Suprapubic skin (tissue), 4 donors: ENCODE measurements around the gene DPY19L3. TPM values are rescaled to one million over a fixed set of nuclear protein-coding genes. Genes with fewer than 3 reads are reported as not detected.

Experiments
- DNase-seq, 2 donors: peaks; one replicate each; pipeline ENCODE4 v3.0.0-alpha.2; 2019; ENCODE audit warnings: low spot score in 2 of 2
- H3K27ac ChIP-seq: fragments of 200-600 bp; sonication (generic); one replicate; pipeline ENCODE4 v1.5.1; 2019
- H3K27me3 ChIP-seq: fragments of 200-600 bp; sonication (generic); one replicate; pipeline ENCODE4 v1.5.1; 2019
- H3K36me3 ChIP-seq: fragments of 200-600 bp; sonication (generic); one replicate; pipeline ENCODE4 v1.5.1; 2019
- H3K4me1 ChIP-seq: fragments of 200-600 bp; sonication (generic); one replicate; pipeline ENCODE4 v1.5.1; 2019
- H3K4me3 ChIP-seq: fragments of 200-600 bp; sonication (generic); one replicate; pipeline ENCODE4 v1.5.1; 2019; ENCODE audit warnings: mild to moderate bottlenecking
- H3K9me3 ChIP-seq: fragments of 200-600 bp; sonication (generic); one replicate; pipeline ENCODE4 v1.5.1; 2019
- EP300 ChIP-seq: sonication (generic); formaldehyde crosslinking; IDR thresholded peaks from one replicate; pipeline ENCODE4 v1.6.1; 2017; ENCODE audit warnings: antibody characterized with exemption
- POLR2A ChIP-seq, 2 donors: fragments of 450-650 bp; IDR thresholded peaks; one replicate each; pipeline ENCODE4 v1.6.1; 2017; ENCODE audit warnings: antibody characterized with exemption in 2 of 2, mild to moderate bottlenecking in 2 of 2, moderate library complexity in 2 of 2
- POLR2AphosphoS5 ChIP-seq, 3 donors: sonication (generic); formaldehyde crosslinking; IDR thresholded peaks; one replicate each; pipeline ENCODE4 v1.6.1; 2017; ENCODE audit warnings: antibody characterized with exemption in 3 of 3
- WGBS: methylation state at CpG from one replicate; pipeline ENCODE4 v1.1.5; 2018; 5-methylcytosine and 5-hydroxymethylcytosine counted together
- total RNA-seq, 4 donors: library from RNA; depleted of rRNA; stranded (reverse); fragments of >200 nt; gene quantifications; one replicate each; pipeline ENCODE4 v1.1.0, GENCODE V29; 2016
- TF ChIP-seq, protein P1 (sequence below), 2 donors: fragments of 200-600 bp in 1 of 2; fragments of 450-650 bp in 1 of 2; sonication (generic) in 1 of 2; IDR thresholded peaks; one replicate each; pipeline ENCODE4 v1.5.1; 2016 to 2019; ENCODE audit warnings: antibody characterized with exemption in 2 of 2, mild to moderate bottlenecking in 1 of 2, moderate library complexity in 1 of 2

DPY19L3 gene
- total RNA-seq, 4 donors from 2014 or later, result 10.1 to 32.0 (median 15.2) TPM

GRCh38 chr19:32453736-32454135 is 48.2 kb downstream of the DPY19L3 start:
- 92% methylated on average over 2 of the region's 2 CpGs for WGBS
- Histone ChIP-seq H3K36me3 (peaks cover 29% of the 10 kb centered on the region), H3K27ac (no peak overlapping the region), H3K4me1 (no peaks in the 10 kb centered on the region), H3K9me3 (no peaks in the 10 kb centered on the region), H3K27me3 (no peaks in the 10 kb centered on the region), H3K4me3 (no peak overlapping the region)
- no peak for DNase-seq
- TF ChIP-seq POLR2A (IDR thresholded peaks at IDR 0.05), result no peak
- TF ChIP-seq, protein P1, sequence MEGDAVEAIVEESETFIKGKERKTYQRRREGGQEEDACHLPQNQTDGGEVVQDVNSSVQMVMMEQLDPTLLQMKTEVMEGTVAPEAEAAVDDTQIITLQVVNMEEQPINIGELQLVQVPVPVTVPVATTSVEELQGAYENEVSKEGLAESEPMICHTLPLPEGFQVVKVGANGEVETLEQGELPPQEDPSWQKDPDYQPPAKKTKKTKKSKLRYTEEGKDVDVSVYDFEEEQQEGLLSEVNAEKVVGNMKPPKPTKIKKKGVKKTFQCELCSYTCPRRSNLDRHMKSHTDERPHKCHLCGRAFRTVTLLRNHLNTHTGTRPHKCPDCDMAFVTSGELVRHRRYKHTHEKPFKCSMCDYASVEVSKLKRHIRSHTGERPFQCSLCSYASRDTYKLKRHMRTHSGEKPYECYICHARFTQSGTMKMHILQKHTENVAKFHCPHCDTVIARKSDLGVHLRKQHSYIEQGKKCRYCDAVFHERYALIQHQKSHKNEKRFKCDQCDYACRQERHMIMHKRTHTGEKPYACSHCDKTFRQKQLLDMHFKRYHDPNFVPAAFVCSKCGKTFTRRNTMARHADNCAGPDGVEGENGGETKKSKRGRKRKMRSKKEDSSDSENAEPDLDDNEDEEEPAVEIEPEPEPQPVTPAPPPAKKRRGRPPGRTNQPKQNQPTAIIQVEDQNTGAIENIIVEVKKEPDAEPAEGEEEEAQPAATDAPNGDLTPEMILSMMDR (IDR thresholded peaks at IDR 0.05), result no peak
- TF ChIP-seq EP300, result no peak
- no peak for TF ChIP-seq POLR2AphosphoS5 (IDR thresholded peaks at IDR 0.05)

DNA sequence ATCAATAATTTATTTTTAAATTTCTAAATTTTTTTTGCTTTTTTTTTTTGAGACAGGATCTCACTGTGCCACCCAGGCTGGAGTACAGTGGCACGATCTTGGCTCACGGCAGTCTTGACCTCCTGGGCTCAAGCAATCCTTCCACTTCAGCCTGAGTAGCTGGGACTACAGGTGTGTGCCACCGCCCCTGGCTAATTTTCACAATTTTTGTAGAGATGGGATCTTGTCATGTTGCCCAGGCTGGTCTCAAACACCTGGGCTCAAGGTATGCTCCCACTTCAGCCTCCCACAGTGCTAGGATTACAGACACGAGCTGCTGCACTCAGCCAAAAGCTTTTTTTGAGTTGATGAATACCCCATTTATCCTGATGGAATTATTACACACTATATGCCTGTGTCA is 50.8 kb downstream of the DPY19L3 start:
- H3K27ac ChIP-seq, result no peak overlapping the region
- no peak for DNase-seq
- no peaks in the 10 kb centered on the region for H3K9me3 ChIP-seq
- 92% methylated on average over 4 of the region's 4 CpGs for WGBS
- no peak overlapping the region for H3K4me3 ChIP-seq
- peaks cover 37% of the 10 kb centered on the region for H3K36me3 ChIP-seq
- TF ChIP-seq POLR2A (IDR thresholded peaks at IDR 0.05) (no peak), POLR2AphosphoS5 (IDR thresholded peaks at IDR 0.05) (no peak), EP300 (no peak)
- no peaks in the 10 kb centered on the region for H3K4me1 ChIP-seq
- H3K27me3 ChIP-seq, result no peaks in the 10 kb centered on the region

DNA sequence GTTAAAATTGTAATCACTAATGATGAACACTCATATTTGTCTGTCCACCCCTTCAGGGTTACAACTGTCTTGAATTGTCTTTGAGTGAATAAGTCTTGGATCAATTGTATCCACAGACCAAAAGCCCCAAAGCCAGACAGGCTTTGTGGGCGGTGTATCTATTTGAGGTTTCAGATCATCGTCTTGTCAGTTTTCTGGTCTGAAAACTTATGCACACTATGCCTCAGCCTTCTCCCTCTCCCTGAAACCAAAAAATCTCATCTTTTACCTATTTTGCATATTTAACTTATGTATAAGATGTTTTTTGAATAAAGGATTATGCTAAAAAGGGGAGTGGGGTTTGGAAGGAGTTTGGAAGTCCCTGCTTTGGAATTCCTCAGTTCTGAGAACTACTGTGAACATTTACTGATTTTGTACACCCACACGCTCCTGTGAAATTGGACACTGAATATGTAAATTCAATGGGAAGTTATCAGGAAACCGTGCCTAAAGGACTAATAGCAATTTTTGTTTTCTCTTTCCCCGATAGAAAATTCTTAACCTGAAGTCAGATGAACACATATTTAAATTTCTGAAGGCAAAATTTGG is 52.1 kb downstream of the DPY19L3 start:
- no peak overlapping the region for H3K27ac ChIP-seq
- H3K4me3 ChIP-seq, result no peak overlapping the region
- H3K9me3 ChIP-seq, result no peaks in the 10 kb centered on the region
- H3K36me3 ChIP-seq, result peaks cover 29% of the 10 kb centered on the region
- H3K27me3 ChIP-seq, result no peaks in the 10 kb centered on the region
- no peaks in the 10 kb centered on the region for H3K4me1 ChIP-seq
- WGBS, result 78% methylated on average over 5 of the region's 5 CpGs
- no peak for DNase-seq
- TF ChIP-seq POLR2A (IDR thresholded peaks at IDR 0.05), result no peak
- TF ChIP-seq, protein P1 (IDR thresholded peaks at IDR 0.05), result no peak
- no peak for TF ChIP-seq POLR2AphosphoS5 (IDR thresholded peaks at IDR 0.05)
- TF ChIP-seq EP300, result no peak

DNA sequence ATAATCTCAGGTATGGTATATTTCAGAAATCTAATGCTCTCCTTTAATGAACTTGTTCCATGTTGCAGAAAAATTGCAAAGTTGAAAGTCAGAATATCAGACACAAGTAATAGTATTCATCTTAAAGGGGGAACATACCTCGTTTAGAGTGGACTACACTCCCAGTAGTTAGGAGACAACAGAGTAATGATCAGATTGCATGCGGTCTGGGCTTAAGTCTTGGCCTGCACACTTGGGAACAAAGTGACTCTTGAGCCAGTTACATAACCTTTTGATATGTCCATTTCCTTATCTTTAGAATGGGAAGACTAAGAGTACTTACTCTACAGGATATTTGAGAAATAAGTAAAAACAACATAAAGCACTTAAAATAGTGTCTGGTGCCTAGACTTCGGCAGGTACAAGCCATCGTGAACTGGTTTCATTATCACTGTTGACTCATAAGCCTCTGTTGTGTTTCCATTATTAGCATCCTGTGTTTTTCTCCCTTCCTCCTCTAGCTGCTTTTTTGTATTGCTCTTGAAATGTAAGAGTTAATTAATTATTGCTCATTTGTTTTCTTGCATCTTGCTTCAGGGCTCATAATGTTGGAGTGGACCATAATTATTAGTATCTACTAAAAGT is 53.0 kb downstream of the DPY19L3 start:
- H3K27ac ChIP-seq, result no peak overlapping the region

GRCh38 chr19:32459204-32459865 is 53.8 kb downstream of the DPY19L3 start:
- Histone ChIP-seq H3K27ac (no peak overlapping the region), H3K9me3 (no peaks in the 10 kb centered on the region), H3K36me3 (peaks cover 29% of the 10 kb centered on the region), H3K27me3 (no peaks in the 10 kb centered on the region), H3K4me3 (no peak overlapping the region), H3K4me1 (no peaks in the 10 kb centered on the region)
- DNase-seq, result no peak
- TF ChIP-seq POLR2A (IDR thresholded peaks at IDR 0.05) (no peak), EP300 (no peak), POLR2AphosphoS5 (IDR thresholded peaks at IDR 0.05) (no peak)
- TF ChIP-seq, protein P1 (IDR thresholded peaks at IDR 0.05), result no peak
- 75% methylated on average over 3 of the region's 3 CpGs for WGBS

More for the DNA sequence above, 53.0 kb downstream of the DPY19L3 start:
- no peaks in the 10 kb centered on the region for H3K4me1 ChIP-seq
- H3K4me3 ChIP-seq, result no peak overlapping the region
- no peaks in the 10 kb centered on the region for H3K27me3 ChIP-seq
- DNase-seq, result no peak
- peaks cover 29% of the 10 kb centered on the region for H3K36me3 ChIP-seq
- 79% methylated on average over 4 of the region's 4 CpGs for WGBS
- TF ChIP-seq POLR2AphosphoS5 (IDR thresholded peaks at IDR 0.05) (no peak), EP300 (no peak), POLR2A (IDR thresholded peaks at IDR 0.05) (no peak)
- TF ChIP-seq, protein P1 (IDR thresholded peaks at IDR 0.05), result no peak
- no peaks in the 10 kb centered on the region for H3K9me3 ChIP-seq
